ENCODE data around the gene KLHDC7A.

Gene KLHDC7A

DNA sequence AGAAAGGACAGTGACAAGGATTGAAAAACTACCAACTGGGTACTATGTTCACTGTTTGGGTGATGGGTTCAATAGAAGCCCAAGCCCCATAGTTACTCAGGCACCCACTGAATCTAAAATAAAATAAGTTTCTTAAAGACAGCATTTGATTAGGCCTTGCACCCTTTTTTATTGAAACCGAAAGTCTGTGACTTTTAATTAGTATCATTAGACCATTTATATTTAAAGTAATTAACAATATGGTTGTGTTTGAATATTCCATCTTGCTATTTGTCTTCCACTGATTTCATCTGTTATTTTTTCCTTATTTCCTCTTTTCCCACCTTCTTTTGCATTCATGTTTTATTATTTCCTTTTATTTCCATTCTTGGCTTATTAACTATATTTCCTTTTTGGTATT lies 27.4 kb downstream of the KLHDC7A start:
- no peak for DNase-seq (ENCODE audit: low read depth in 2 of 2)

- DNase-seq (ENCODE audit: low read depth in 2 of 2), result no peak
Observed at GRCh38 chr1:18511149-18511873, 30.6 kb downstream of the KLHDC7A start.

- no peak for DNase-seq (ENCODE audit: low read depth in 2 of 2)
Observed at GRCh38 chr1:18511874-18512150, 31.1 kb downstream of the KLHDC7A start.

- DNase-seq (ENCODE audit: low read depth in 2 of 2), result no peak
Observed at GRCh38 chr1:18512883-18513282, 32.2 kb downstream of the KLHDC7A start.

- no peak for DNase-seq (ENCODE audit: low read depth in 2 of 2)
Observed at GRCh38 chr1:18513995-18514394, 33.3 kb downstream of the KLHDC7A start.

DNA sequence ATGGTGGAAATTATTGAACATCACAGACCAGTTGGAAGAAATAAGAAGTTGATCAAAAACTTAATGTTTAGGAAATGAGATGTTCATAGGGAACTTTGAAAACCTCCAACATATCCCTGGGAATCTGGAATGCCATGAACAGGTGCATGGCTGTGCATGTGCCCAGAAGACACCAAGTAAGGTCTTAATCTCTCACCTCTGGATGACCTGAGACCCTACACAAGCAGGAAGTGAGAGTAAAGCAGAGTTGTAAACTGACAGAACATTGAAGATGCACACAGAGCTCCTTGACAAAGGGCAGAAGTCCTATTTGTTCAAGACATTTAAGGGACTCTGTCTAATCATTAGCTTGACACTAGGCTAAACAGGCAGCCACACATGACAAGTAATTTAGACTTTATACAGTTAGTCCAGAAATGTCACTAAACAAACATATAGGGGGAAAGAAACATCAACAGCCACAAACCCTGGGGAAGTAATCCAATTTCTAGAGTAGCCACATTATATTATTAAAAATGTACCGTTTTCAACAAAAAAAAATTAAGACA lies 34.5 kb downstream of the KLHDC7A start:
- DNase-seq (ENCODE audit: low read depth in 2 of 2), result no peak

DNA sequence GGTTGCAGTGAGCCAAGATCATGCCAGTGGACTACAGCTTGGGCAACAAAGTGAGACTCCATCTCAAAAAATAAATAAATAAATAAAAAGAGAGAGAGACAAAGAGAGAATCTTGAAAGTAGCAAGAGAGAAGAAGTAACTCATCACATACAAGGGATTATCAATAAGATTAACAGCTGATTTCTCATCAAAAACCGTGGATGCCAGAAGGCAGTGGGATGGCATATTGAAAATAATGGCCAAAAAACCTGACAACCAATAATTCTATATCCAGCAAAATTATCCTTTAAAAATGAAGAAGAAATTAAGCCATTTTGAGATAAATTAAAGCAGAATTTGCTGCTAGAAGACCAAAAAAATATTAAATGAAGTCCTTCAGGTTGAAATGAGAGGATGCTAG lies 35.7 kb downstream of the KLHDC7A start:
- DNase-seq (ENCODE audit: low read depth in 2 of 2), result no peak

DNA sequence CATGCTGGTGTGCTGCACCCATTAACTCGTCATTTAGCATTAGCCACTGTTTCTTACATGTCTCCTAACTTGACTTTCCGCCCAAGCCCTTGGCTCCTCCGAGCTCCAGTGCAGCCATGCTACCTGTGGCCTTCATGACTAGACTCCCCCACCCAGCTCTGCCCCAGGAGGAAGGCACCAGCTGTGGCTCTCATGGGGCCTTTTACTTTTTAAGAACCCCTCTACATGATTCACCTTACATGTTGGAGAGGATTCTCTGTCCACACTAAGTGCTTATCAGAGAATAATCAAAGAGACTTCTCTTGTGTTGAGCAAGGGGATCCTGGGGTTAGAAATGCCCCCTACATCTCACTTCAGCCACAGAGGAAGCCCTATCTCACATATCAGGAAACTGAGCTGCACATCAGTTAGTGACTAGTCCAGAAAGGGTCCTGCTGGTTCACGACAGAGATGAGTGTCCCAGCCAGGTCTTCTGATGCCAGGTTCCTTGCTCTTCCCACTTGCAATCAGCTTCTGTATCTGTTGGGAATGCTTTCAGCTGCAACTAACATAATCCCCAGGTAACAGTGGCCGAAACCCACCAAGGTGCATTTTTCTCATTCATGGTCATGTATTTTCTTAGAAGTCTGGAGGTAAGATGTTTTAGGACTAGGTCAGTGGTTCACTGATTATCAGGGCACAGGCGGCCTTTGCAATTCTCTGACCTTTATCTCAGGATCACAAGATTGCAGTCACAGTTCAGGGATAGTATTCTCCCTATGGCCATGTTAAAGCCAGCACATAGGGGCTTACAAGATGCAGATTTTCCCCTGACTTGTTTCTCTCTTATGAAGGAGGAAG lies 45.9 kb downstream of the KLHDC7A start:
- DNase-seq (ENCODE audit: low read depth in 2 of 2), result no peak

DNA sequence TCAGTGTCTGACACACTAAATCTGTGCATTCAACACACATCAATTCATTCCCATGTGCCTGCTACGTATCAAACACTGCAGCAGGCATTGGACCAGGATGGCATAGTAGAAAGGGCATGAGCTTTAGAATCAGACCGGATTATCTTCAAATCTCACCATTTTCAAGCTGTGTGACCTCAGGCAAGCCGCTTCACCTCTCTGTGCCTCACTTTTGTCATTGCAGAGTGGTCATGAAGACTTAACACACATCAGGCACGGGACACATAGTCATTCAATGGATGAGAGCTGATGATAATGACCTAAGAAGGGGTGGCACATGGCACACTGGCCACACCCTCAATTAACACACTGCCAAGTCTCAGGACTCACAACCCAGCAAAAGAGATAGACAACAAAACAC lies 46.8 kb downstream of the KLHDC7A start:
- no peak for DNase-seq (ENCODE audit: low read depth in 2 of 2)

DNA sequence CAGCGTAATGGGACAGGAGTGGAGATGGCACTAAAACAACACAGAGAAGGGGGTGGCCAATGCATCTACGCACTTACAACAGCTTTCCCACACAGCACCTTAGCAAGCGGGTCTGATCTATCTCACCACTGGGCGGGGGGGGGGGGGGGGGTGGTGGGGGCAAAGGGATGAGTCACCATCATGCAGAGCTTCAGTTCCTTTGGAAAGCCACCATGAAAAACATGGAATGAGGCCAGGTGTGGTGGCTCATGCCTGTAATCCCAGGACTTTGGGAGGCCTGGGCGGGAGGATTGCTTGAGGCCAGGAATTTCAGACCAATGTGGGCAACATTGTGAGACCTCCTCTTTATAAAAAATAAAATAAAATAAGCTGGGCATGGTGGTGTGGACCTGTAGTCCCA lies 47.2 kb downstream of the KLHDC7A start:
- no peak for DNase-seq (ENCODE audit: low read depth in 2 of 2)

GRCh38 chr1:18528616-18529015 lies 47.9 kb downstream of the KLHDC7A start:
- no peak for DNase-seq (ENCODE audit: low read depth in 2 of 2)

DNA sequence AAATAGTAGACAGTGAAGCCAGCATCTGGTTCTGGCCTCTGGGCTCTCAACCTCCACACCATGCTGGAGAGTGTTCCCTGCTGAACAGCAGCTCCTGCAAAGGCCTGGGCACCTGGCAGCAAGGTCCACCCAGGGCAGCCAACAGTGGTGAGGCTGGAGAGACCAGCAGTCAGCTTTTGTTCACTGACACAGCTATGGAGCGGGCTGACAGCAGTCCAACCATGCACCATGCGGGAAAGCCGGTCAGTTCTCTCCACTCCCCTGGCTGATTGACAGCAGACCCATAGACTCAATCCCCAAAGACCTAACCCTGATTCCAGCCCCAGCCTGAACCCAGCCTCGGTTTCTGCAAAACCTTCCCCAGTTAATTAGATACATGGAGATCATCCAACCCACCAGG lies 49.0 kb downstream of the KLHDC7A start:
- no peak for DNase-seq (ENCODE audit: low read depth in 2 of 2)

DNA sequence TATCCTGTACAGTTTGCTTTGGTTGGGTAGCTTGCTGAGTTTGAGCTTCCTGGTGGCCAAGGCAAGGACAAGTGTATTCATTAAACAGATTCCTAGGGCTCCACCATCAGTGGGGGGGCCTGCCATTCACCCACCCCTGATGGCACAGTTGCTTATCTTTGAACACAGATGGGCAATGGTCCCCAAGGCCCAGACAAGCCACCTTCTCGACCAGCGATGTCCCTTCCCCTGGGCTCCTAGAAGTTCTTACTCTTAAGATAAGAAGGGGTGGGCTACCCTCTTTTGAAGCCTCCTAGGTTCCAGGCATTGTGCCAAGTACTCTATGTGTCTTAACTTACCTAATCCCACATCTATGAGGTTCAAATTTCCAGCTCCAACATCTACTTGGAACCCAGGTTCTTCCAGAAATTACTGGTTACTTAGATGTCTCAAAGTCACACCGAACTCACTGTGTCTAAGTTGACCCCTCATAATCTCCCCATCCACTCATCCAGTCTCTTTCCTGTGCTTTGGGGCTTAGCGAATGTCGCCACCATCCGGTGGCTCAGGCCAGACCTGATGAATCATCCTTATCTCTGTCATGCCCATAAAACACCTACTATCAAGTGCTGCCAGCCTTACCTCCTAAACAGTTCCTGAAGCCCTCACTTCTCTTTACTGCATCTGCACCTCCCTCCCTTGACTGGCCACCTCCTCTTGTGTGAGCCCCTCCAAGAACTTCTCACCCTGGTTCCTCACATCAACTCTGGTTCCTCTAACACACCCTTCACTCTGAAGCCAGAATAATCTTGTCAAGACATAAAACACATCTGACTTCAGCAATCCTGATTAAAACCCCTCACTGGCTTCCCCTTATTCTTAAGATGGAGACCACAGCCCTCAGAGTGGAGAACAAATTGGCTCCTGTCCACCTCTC lies 50.1 kb downstream of the KLHDC7A start:
- DNase-seq (ENCODE audit: low read depth in 2 of 2), result no peak

GRCh38 chr1:18531503-18531845 lies 50.7 kb downstream of the KLHDC7A start:
- DNase-seq (ENCODE audit: low read depth in 2 of 2), result no peak

GRCh38 chr1:18532390-18533170 lies 51.9 kb downstream of the KLHDC7A start:
- DNase-seq (ENCODE audit: low read depth in 2 of 2), result no peak

DNA sequence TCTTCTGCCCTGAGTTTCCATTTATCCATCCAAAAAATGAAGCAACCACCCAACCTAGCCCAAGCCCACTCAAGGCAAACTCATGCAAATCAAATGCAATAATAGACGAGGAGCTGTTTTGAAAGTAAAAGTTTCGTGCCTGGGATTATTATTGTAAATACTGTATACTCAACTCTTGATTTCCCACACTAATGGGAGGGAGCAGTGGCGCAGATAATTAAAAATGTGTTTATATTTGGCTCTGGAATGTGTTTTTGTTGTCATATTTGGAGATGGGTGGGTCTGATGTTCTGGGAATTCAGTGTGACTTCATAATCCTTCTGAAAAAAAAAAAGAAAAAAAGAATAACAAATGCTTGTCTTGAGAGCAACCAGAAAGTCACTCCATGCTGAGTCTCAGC lies 52.5 kb downstream of the KLHDC7A start:
- no peak for DNase-seq (ENCODE audit: low read depth in 2 of 2)

- no peak for DNase-seq (ENCODE audit: low read depth in 2 of 2)
Observed at GRCh38 chr1:18534810-18535205, 54.1 kb downstream of the KLHDC7A start.

All from stimulated activated CD4-positive, alpha-beta T cell treated with anti-CD3 and anti-CD28 coated beads, Interleukin-12 subunit alpha, Interleukin-12 subunit beta, amount 100 ng/mL, for 24 hours (primary cell).